Uterus (tissue), 4 donors: ENCODE data around the gene DPF3. TPM values are rescaled to one million over a fixed set of nuclear protein-coding genes. Genes with fewer than 3 reads are reported as not detected.
A peak's percentile ranks its signal among the peaks of the same experiment; 100 is the strongest.

Experiments
- DNase-seq, 2 donors: peaks; one replicate each; pipeline ENCODE4 v3.0.0-alpha.2; 2019 to 2020
- H3K27ac ChIP-seq, 2 donors: fragments of 200-600 bp; sonication (generic); 1 replicate in 1 of 2; 2 replicates in 1 of 2; pipeline ENCODE4 v1.5.1; 2016 to 2018
- H3K27me3 ChIP-seq, 2 donors: fragments of 200-600 bp; sonication (generic); one replicate each; pipeline ENCODE4 v1.5.1; 2018 to 2019; ENCODE audit warnings: control low read depth in 1 of 2
- H3K36me3 ChIP-seq, 2 donors: fragments of 200-600 bp; sonication (generic); one replicate each; pipeline ENCODE4 v1.5.1; 2019; ENCODE audit warnings: control low read depth in 1 of 2
- H3K4me1 ChIP-seq, 2 donors: fragments of 200-600 bp; sonication (generic); one replicate each; pipeline ENCODE4 v1.5.1; 2018 to 2019; ENCODE audit warnings: control low read depth in 1 of 2
- H3K4me3 ChIP-seq, 2 donors: fragments of 200-600 bp; sonication (generic); 1 replicate in 1 of 2; 2 replicates in 1 of 2; pipeline ENCODE4 v1.5.1; 2018 to 2019; ENCODE audit warnings: mild to moderate bottlenecking in 1 of 2
- H3K9me3 ChIP-seq, 2 donors: fragments of 200-600 bp; sonication (generic); one replicate each; pipeline ENCODE4 v1.5.1; 2019; ENCODE audit warnings: control low read depth in 1 of 2
- CTCF ChIP-seq, 4 experiments: fragments of 200-600 bp in 2 of 4; fragments of 450-650 bp in 2 of 4; sonication (generic) in 2 of 4; IDR thresholded peaks; one replicate each; pipeline ENCODE4 v1.5.1; 2016 to 2019; ENCODE audit warnings: antibody characterized with exemption in 4 of 4, mild to moderate bottlenecking in 2 of 4, moderate library complexity in 1 of 4
- POLR2A ChIP-seq, 2 donors: fragments of 450-650 bp; IDR thresholded peaks; one replicate each; pipeline ENCODE4 v1.6.1; 2016; ENCODE audit warnings: antibody characterized with exemption in 2 of 2, mild to moderate bottlenecking in 1 of 2, moderate library complexity in 1 of 2
- intact Hi-C: fragments of 100-400 bp; cut with DNase I; formaldehyde crosslinking; loops from one replicate; pipeline ENCODE4 v1.15.1; 2023; ENCODE audit warnings: low total_unique reads
- total RNA-seq, 4 donors: library from RNA; depleted of rRNA in 3 of 4; stranded (reverse); fragments of >200 nt in 3 of 4; gene quantifications; one replicate each; pipeline versions ENCODE4 v1.1.0 to v1.2.4, GENCODE V29; 2014 to 2023
- donor health status: DM: yes; HTN: yes; CAD: no.

The DPF3 gene
- total RNA-seq, 4 donors from 2014 or later = 1.6 to 2.8 TPM; not detected in 2

- H3K9me3 ChIP-seq = peaks cover 0 to 3% of the 10 kb centered on the region in 2 donors
- TF ChIP-seq POLR2A (IDR thresholded peaks at IDR 0.05) = no peak
- no peak for TF ChIP-seq CTCF (IDR thresholded peaks at IDR 0.05)
- H3K27ac ChIP-seq = no peak overlapping the region
- no peak overlapping the region for H3K4me3 ChIP-seq
- no peaks in the 10 kb centered on the region for H3K36me3 ChIP-seq
- no peaks in the 10 kb centered on the region for H3K4me1 ChIP-seq
- no peaks in the 10 kb centered on the region for H3K27me3 ChIP-seq
- intact Hi-C loops = no loop called here
- no peak for DNase-seq
Measured at GRCh38 chr14:72816287-72816686, 77.6 kb downstream of the DPF3 start.

- Histone ChIP-seq H3K27me3 (no peaks in the 10 kb centered on the region), H3K4me1 (no peaks in the 10 kb centered on the region), H3K27ac (no peak overlapping the region), H3K9me3 (peaks cover 0 to 3% of the 10 kb centered on the region in 2 donors), H3K36me3 (no peaks in the 10 kb centered on the region), H3K4me3 (no peak overlapping the region)
- no peak for DNase-seq
- intact Hi-C loops = no loop called here
- TF ChIP-seq POLR2A (IDR thresholded peaks at IDR 0.05) (no peak), CTCF (IDR thresholded peaks at IDR 0.05) (no peak)
Measured at GRCh38 chr14:72815430-72815829, 78.5 kb downstream of the DPF3 start.

GRCh38 chr14:72812292-72812851 is 81.5 kb downstream of the DPF3 start:
- Histone ChIP-seq H3K27ac (no peak overlapping the region), H3K9me3 (no peaks in the 10 kb centered on the region), H3K36me3 (no peaks in the 10 kb centered on the region), H3K27me3 (no peaks in the 10 kb centered on the region), H3K4me3 (no peak overlapping the region), H3K4me1 (no peaks in the 10 kb centered on the region)
- TF ChIP-seq CTCF (IDR thresholded peaks at IDR 0.05) = no peak
- no peak for TF ChIP-seq POLR2A (IDR thresholded peaks at IDR 0.05)
- intact Hi-C loops = no loop called here
- peak in 1 of 2 donors; percentile 16 for DNase-seq

GRCh38 chr14:72810201-72810600 is 83.7 kb downstream of the DPF3 start:
- H3K4me3 ChIP-seq = no peak overlapping the region
- no peaks in the 10 kb centered on the region for H3K9me3 ChIP-seq
- H3K27ac ChIP-seq = no peak overlapping the region
- H3K4me1 ChIP-seq = no peaks in the 10 kb centered on the region
- intact Hi-C loops = no loop called here
- H3K36me3 ChIP-seq = no peaks in the 10 kb centered on the region
- DNase-seq = no peak
- TF ChIP-seq POLR2A (IDR thresholded peaks at IDR 0.05) = no peak
- no peak for TF ChIP-seq CTCF (IDR thresholded peaks at IDR 0.05)
- no peaks in the 10 kb centered on the region for H3K27me3 ChIP-seq

GRCh38 chr14:72809063-72809462 is 84.8 kb downstream of the DPF3 start:
- TF ChIP-seq CTCF (IDR thresholded peaks at IDR 0.05) (no peak), POLR2A (IDR thresholded peaks at IDR 0.05) (no peak)
- no peak overlapping the region for H3K4me3 ChIP-seq
- intact Hi-C loops = no loop called here
- H3K4me1 ChIP-seq = no peaks in the 10 kb centered on the region
- H3K9me3 ChIP-seq = no peaks in the 10 kb centered on the region
- H3K27ac ChIP-seq = no peak overlapping the region
- H3K27me3 ChIP-seq = no peaks in the 10 kb centered on the region
- DNase-seq = no peak
- no peaks in the 10 kb centered on the region for H3K36me3 ChIP-seq
